A549 treated with Mapracorat at 1 μM for 4 hours (cell line): ENCODE measurements around the gene LILRB3. TPM values are rescaled to one million over a fixed set of nuclear protein-coding genes. Genes with fewer than 3 reads are reported as not detected.

ENCODE experiments used
- total RNA-seq: library from RNA; stranded (reverse); fragments of 200-300 nt; extraction: Qiagen RNA extraction; gene quantifications from 5 replicates; pipeline ENCODE4 v1.2.3, GENCODE V29; 2022

LILRB3 gene
- 0.11 to 0.20 TPM (median 0.15 TPM) in 5 replicates for total RNA-seq

DNA sequence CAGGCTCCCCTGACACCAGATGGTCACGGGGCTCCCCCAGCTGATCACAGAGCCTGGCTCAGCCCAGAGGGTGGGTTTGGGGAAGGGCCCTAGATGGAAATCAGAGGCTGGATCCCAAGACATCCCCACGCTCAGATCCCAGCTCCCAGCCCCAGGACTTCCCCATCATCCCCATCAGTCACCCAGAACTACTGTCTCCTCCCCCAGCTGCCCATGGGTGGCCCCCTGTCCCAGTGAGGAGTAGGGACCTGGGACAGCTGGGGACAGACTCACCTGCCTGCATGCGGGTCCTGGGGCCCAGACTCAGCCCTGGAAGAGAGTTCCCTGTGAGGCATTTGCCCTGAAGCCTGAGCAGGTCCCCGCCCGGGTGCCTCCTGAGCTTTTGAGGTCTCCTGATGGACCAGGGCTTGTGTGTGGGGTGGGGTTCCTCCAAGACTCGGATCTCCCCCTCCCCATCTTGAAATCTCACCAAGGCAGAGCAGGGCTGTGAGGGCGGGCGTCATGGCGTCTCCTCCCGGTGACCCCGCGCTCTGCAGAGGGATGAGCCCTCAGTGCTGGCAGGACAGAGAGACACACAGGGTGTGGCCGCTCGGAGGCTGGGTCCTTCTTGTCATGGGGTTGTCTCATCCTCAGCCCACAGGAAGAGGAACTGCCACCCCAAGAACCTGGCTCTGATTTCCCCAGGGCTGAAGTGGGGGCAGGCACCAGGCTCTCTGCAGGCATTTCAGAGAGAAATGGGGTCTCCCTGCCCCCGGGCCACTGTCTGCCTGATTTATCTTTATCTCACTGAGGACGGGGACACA lies at the start of gene LILRB3:
Gene LILRB3, minus strand, starts transcription at position 534 of the 803 bp plus-strand sequence. Its CDS starts 31 bp downstream, at position 503.

DNA sequence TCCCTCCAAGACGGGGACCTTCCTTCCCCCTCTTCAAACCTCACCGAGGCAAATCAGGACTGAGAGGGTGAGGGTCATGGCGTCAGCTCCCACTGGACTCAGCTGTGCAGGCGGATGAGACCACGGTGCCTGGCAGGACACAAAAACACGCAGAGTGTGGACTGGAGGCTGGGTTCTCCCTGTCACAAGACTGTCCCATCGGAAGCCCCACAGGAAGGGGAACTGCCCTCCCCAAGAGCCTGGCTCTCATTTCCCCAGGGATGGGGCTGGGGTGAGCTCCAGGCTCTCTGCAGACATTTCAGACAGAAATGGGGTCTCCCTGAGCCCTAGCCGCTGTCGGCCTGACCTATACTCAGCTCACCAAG lies 34.3 kb upstream of the LILRB3 start, which contains the start of gene LILRB5:
Gene LILRB5, minus strand, starts transcription at position 158 of the 365 bp plus-strand sequence. Its CDS starts 80 bp downstream, at position 78.

DNA sequence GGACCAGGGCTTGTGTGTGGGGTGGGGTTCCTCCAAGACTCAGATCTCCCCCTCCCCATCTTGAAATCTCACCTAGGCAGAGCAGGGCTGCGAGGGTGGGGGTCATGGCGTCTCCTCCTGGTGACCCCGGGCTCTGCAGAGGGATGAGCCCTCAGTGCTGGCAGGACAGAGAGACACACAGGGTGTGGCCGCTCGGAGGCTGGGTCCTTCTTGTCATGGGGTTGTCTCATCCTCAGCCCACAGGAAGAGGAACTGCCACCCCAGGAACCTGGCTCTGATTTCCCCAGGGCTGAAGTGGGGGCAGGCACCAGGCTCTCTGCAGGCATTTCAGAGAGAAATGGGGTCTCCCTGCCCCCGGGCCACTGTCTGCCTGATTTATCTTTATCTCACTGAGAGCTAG lies 19.8 kb upstream of the LILRB3 start, which contains the start of gene LILRA6:
Gene LILRA6, minus strand, starts transcription at position 145 of the 400 bp plus-strand sequence.

DNA sequence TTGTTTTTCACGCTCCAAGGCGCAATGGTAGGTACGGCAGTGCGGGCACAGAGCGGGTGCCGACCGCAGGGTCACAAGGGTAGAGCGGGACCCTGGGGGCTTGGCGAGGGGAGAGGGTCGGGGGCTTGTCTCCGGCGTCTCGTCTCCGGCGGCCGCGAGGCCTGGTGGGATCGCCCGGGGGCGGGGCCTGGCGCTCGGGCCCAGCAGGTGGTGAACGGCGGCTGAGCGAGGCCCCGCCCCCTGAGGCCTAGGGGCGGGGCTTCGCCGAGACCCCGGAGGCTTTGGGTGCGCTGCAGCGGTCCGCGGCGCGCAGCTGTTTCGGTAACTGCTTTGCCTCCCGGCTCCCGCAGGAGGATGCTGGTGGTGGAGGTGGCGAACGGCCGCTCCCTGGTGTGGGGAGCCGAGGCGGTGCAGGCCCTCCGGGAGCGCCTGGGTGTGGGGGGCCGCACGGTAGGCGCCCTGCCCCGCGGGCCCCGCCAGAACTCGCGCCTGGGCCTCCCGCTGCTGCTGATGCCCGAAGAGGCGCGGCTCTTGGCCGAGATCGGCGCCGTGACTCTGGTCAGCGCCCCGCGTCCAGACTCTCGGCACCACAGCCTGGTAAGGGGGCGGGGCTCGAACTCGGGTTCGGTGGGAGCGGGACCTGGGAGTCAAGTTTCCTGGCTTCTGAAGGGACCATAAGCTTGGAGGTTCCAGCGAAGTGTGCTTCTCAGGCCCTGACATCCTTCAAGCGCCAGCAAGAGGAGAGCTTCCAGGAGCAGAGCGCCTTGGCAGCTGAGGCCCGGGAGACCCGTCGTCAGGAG lies 31.6 kb downstream of the LILRB3 start, which contains the start of gene TSEN34:
Gene TSEN34, plus strand, starts transcription at position 298 of the 800 bp plus-strand sequence. Its CDS starts 57 bp downstream, at position 355.

DNA sequence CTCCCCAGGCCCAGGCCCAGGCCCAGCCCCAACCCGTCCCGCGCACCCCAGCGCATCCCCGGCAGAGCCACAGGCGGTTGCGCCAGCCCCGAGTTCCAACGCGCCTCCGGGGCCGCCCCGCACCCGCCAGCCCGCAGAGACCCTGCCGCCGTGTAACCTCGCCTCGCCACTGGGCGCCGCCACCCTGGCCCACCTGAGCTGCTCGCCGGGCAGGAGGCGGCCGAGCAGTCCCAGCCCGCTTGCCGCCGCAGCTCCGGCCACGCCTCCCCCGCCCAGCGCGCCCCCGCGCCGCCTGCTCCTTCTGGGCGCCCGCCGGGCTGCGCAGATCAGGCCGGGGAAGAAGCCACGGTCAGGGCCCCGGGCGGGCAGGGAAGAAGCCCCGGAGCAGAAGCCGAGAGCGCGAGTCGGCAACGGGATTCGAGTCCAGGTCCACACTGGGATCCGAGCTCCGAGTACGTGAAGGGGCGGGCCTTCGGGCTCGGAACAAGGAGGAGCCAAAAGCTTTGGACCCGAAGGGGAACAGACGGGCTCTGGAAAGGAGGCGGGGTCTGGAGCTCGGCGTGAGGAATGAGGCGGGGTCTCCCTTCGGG lies 33.6 kb downstream of the LILRB3 start, which contains the start of gene MBOAT7:
Gene MBOAT7, minus strand, starts transcription at position 436 of the 590 bp plus-strand sequence. CDS start 1,072 bp downstream, outside the sequence.

DNA sequence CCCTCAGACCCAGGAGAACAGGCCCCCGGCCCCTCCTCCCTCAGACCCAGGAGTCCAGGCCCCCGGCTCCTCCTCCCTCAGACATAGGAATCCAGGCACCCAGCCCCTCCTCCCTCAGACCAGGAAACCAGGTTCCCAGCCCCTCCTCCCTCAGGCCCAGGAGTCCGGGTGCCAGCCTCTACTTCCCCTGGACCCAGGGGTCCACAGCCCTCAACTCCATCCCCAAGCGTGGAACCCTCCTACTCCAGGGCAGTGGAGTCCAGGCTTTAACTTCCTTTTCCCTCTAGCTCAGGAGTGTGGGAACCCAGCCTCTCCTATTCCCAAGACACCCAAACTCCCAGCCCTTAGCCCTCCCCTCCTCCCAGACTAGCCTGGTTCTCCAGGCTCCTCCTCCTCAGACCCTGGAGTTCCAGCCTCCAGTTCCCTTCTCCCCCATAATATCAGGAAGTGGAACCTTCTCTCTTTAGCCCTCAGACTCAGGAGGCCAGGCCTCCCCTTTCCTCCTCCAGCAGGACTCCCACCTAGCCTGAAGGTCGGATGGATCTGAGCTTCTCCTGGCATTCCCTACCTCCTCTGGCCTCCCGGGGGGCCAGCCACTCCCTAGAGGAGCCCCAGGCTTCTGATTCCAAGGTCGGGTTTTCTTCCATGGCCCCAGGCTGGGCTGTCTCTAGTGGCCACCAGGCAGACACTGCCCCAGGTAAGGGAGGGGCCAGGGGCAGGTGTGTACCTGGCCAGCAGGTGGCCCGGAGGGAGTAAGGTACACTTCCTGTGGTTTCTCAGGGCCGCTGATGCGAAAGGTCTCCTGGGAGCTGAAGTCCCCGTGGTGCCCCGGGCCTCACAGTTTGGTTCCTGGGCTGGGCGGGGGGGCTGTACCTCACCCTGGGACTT lies 50.1 kb downstream of the LILRB3 start, which contains the start of gene TMC4:
Gene TMC4, minus strand, starts transcription at position 690 of the 888 bp plus-strand sequence. Its CDS starts 43 bp downstream, at position 647.

Other genes starting within 250 kb of the LILRB3 start
- gene CACNG6, start 231.4 kb downstream of the LILRB3 start, total RNA-seq, result 9.3 to 13.4 TPM (median 12.4 TPM) in 5 replicates
- 0.52 to 0.83 TPM (median 0.57 TPM) in 4 of 5 replicates, not detected in the other for gene VSTM1, start 159.1 kb downstream of the LILRB3 start, total RNA-seq
- not detected in 5 replicates for gene TARM1, start 141.6 kb downstream of the LILRB3 start, total RNA-seq
- 0.22 to 0.33 TPM (median 0.30 TPM) in 5 replicates for gene OSCAR, start 122.2 kb downstream of the LILRB3 start, total RNA-seq
- gene NDUFA3, start 120.2 kb downstream of the LILRB3 start, total RNA-seq, result 208 to 255 TPM (median 222 TPM) in 5 replicates
- 19.7 to 25.6 TPM (median 21.8 TPM) in 5 replicates for gene TFPT, start 107.3 kb downstream of the LILRB3 start, total RNA-seq
- gene PRPF31, start 107.3 kb downstream of the LILRB3 start, total RNA-seq, result 107 to 118 TPM (median 115 TPM) in 5 replicates
- gene CNOT3, start 85.2 kb downstream of the LILRB3 start, total RNA-seq, result 52.7 to 66.3 TPM (median 62.4 TPM) in 5 replicates
- 6.6 to 8.4 TPM (median 7.9 TPM) in 5 replicates for gene LENG1, start 63.3 kb downstream of the LILRB3 start, total RNA-seq
- gene TMC4, start 49.8 kb downstream of the LILRB3 start, total RNA-seq, result 0.76 to 1.1 TPM (median 0.80 TPM) in 5 replicates
- gene MBOAT7, start 33.4 kb downstream of the LILRB3 start, total RNA-seq, result 111 to 158 TPM (median 145 TPM) in 5 replicates
- 76.6 to 127 TPM (median 124 TPM) in 5 replicates for gene TSEN34, start 31.7 kb downstream of the LILRB3 start, total RNA-seq
- gene RPS9, start 22.1 kb downstream of the LILRB3 start, total RNA-seq, result 2,104 to 2,641 TPM (median 2,212 TPM) in 5 replicates
- 0.08 to 0.09 TPM in 2 of 5 replicates, not detected in the others for gene LILRA6, start 19.8 kb upstream of the LILRB3 start, total RNA-seq
- gene LILRB5, start 34.3 kb upstream of the LILRB3 start, total RNA-seq, result not detected in 5 replicates
- gene LILRB2, start 58.1 kb upstream of the LILRB3 start, total RNA-seq, result 0.05 to 0.26 TPM (median 0.11 TPM) in 5 replicates
- not detected in 5 replicates for gene LILRA5, start 90.2 kb upstream of the LILRB3 start, total RNA-seq
- gene LILRA4, start 116.2 kb upstream of the LILRB3 start, total RNA-seq, result not detected in 5 replicates
- gene LAIR1, start 141.9 kb upstream of the LILRB3 start, total RNA-seq, result not detected in 5 replicates
- 0.42 TPM in 1 of 5 replicates, not detected in the others for gene TTYH1, start 192.5 kb upstream of the LILRB3 start, total RNA-seq
- 73.9 to 144 TPM (median 124 TPM) in 5 replicates for gene LENG8, start 226.2 kb upstream of the LILRB3 start, total RNA-seq
- 4.4 to 7.6 TPM (median 7.0 TPM) in 5 replicates for gene LENG9, start 240.8 kb upstream of the LILRB3 start, total RNA-seq